Keratinocyte (primary cell): Measurements from ENCODE around the gene CCT6B. TPM values are rescaled to one million over a fixed set of nuclear protein-coding genes. Genes with fewer than 3 reads are reported as not detected.

ENCODE experiments used
- DNase-seq: peaks from one replicate; pipeline ENCODE4 v3.0.0-alpha.2; 2011; ENCODE audit warnings: low read depth, missing footprints, low spot score
- FAIRE-seq: peaks from 2 replicates; lab custom pipeline; 2011; peaks lifted over from hg19 to GRCh38; lab: Jason Lieb, UNC
- H2AFZ ChIP-seq: 2 replicates; pipeline ENCODE4 v1.6.0; 2012; ENCODE audit warnings: low read length, control low read depth, inconsistent platforms; ENCODE audit not compliant: control insufficient read depth
- H3K27ac ChIP-seq: 2 replicates; pipeline ENCODE4 v1.5.1; 2011; ENCODE audit warnings: low read length; ENCODE audit not compliant: control insufficient read depth, insufficient read depth
- H3K27me3 ChIP-seq: 3 replicates; pipeline ENCODE4 v1.6.0; 2011; ENCODE audit warnings: low read length; ENCODE audit not compliant: control insufficient read depth, insufficient read depth; ENCODE audit errors: extremely low read depth
- H3K36me3 ChIP-seq, 2 experiments: 2 replicates in 1 of 2; 3 replicates in 1 of 2; pipeline ENCODE4 v1.5.1; 2011; ENCODE audit warnings: low read length in 2 of 2, mild to moderate bottlenecking in 1 of 2; ENCODE audit not compliant: control insufficient read depth in 2 of 2, insufficient read depth in 2 of 2; ENCODE audit errors: extremely low read depth in 1 of 2
- H3K4me1 ChIP-seq: 3 replicates; pipeline ENCODE4 v1.5.1; 2011; ENCODE audit warnings: low read length; ENCODE audit not compliant: control insufficient read depth, insufficient read depth; ENCODE audit errors: extremely low read depth
- H3K4me2 ChIP-seq: 3 replicates; pipeline ENCODE4 v1.6.0; 2011; ENCODE audit warnings: low read depth, low read length; ENCODE audit not compliant: control insufficient read depth, insufficient read depth; ENCODE audit errors: extremely low read depth
- H3K4me3 ChIP-seq, 3 experiments: fragments of 200-600 bp in 1 of 3; sonication (generic) in 1 of 3; 2 replicates in 2 of 3; 3 replicates in 1 of 3; pipeline ENCODE4 v1.5.1; 2011 to 2016; ENCODE audit warnings: low read length in 3 of 3, mild to moderate bottlenecking in 3 of 3, control low read depth in 2 of 3, inconsistent platforms in 1 of 3, low read depth in 1 of 3, mixed read lengths in 1 of 3, mixed run types in 1 of 3, moderate library complexity in 1 of 3; ENCODE audit not compliant: control insufficient read depth in 2 of 3, insufficient read depth in 2 of 3; ENCODE audit errors: extremely low read depth in 1 of 3
- H3K79me2 ChIP-seq: 2 replicates; pipeline ENCODE4 v1.6.0; 2012; ENCODE audit warnings: low read length; ENCODE audit not compliant: control insufficient read depth, insufficient read depth
- H3K9ac ChIP-seq: 3 replicates; pipeline ENCODE4 v1.6.0; 2011; ENCODE audit warnings: low read length; ENCODE audit not compliant: control insufficient read depth, insufficient read depth; ENCODE audit errors: extremely low read depth
- H3K9me1 ChIP-seq: 3 replicates; pipeline ENCODE4 v1.6.0; 2011; ENCODE audit warnings: low read length; ENCODE audit not compliant: control insufficient read depth, insufficient read depth; ENCODE audit errors: extremely low read depth
- H3K9me3 ChIP-seq: 2 replicates; pipeline ENCODE4 v1.5.1; 2012; ENCODE audit warnings: low read depth, low read length; ENCODE audit not compliant: control insufficient read depth
- H4K20me1 ChIP-seq: 3 replicates; pipeline ENCODE4 v1.6.0; 2011; ENCODE audit warnings: low read length; ENCODE audit not compliant: control insufficient read depth, insufficient read depth; ENCODE audit errors: extremely low read depth
- CTCF ChIP-seq, 3 experiments: IDR thresholded peaks in 1 of 3; conservative IDR thresholded peaks in 1 of 3; optimal IDR thresholded peaks in 1 of 3; 2 replicates in 2 of 3; 3 replicates in 1 of 3; pipeline versions ENCODE3 to v1.5.1; 2011; ENCODE audit warnings: low read length in 3 of 3, mild to moderate bottlenecking in 3 of 3, moderate library complexity in 2 of 3, control low read depth in 1 of 3, inconsistent platforms in 1 of 3; ENCODE audit not compliant: insufficient read depth in 2 of 3; ENCODE audit errors: extremely low read depth in 1 of 3
- EZH2 ChIP-seq: IDR thresholded peaks from one replicate; pipeline ENCODE4 v1.6.1; 2012; ENCODE audit warnings: inconsistent platforms, mild to moderate bottlenecking, low read length, moderate library complexity
- dilution Hi-C: fragments of 300-500 bp; cut with MboI; formaldehyde crosslinking; loops from one replicate; pipeline ENCODE4 v1.7.0; 2020; ENCODE audit warnings: low sequenced_read_pairs; ENCODE audit not compliant: extremely low pct_ligation_motif_present
- polyA plus RNA-seq, 5 experiments: library from polyadenylated mRNA; depleted of rRNA in 3 of 5; stranded (reverse) in 3 of 5; stranded (forward) in 1 of 5; unstranded in 1 of 5; fragments of >200 nt; gene quantifications; 1 replicate in 1 of 5; 2 replicates in 3 of 5; 3 replicates in 1 of 5; pipeline versions ENCODE4 v1.2.1 to v1.2.3, GENCODE V29; 2011 to 2012; ENCODE audit warnings: missing spikeins in 2 of 5, low read depth in 1 of 5, low replicate concordance in 1 of 5

Gene CCT6B
- polyA plus RNA-seq, 1 donor (not counting 4 experiments of a cell fraction or from before 2014, with no cell fraction given), result 1.1 TPM

- H3K9me1 ChIP-seq, result no peaks in the 10 kb centered on the region
- H3K79me2 ChIP-seq, result no peaks in the 10 kb centered on the region
- DNase-seq (no peak), FAIRE-seq (no peak)
- dilution Hi-C loops, result no loop called here
- no peak overlapping the region for H3K9ac ChIP-seq
- no peak for TF ChIP-seq EZH2
- TF ChIP-seq CTCF (optimal IDR thresholded peaks at IDR 0.05 in 1 of 3, IDR thresholded peaks at IDR 0.05 in 1 of 3, conservative IDR thresholded peaks at IDR 0.05 in 1 of 3; ENCODE audit: extremely low read depth in 1 of 3, insufficient read depth in 2 of 3, low read length in 3 of 3), result no peak
- no peaks in the 10 kb centered on the region for H4K20me1 ChIP-seq
- no peaks in the 10 kb centered on the region for H3K4me1 ChIP-seq
- no peak overlapping the region for H3K4me3 ChIP-seq
- no peak overlapping the region for H3K27ac ChIP-seq
- H3K27me3 ChIP-seq, result no peaks in the 10 kb centered on the region
- no peak overlapping the region for H2AFZ ChIP-seq
- no peak overlapping the region for H3K4me2 ChIP-seq
- H3K9me3 ChIP-seq, result no peaks in the 10 kb centered on the region
- H3K36me3 ChIP-seq, result no peaks in the 10 kb centered on the region
These were observed 76.2 kb downstream of the CCT6B start for GRCh38 chr17:34885076-34885475.

GRCh38 chr17:34884597-34884996, 76.7 kb downstream of the CCT6B start:
- no peak for DNase-seq
- TF ChIP-seq CTCF (optimal IDR thresholded peaks at IDR 0.05 in 1 of 3, IDR thresholded peaks at IDR 0.05 in 1 of 3, conservative IDR thresholded peaks at IDR 0.05 in 1 of 3; ENCODE audit: extremely low read depth in 1 of 3, insufficient read depth in 2 of 3, low read length in 3 of 3), result no peak
- TF ChIP-seq EZH2, result no peak
- Histone ChIP-seq H4K20me1 (no peaks in the 10 kb centered on the region), H3K9me1 (no peaks in the 10 kb centered on the region), H3K27ac (no peak overlapping the region), H3K27me3 (no peaks in the 10 kb centered on the region), H3K4me2 (no peak overlapping the region), H2AFZ (no peak overlapping the region), H3K4me1 (no peaks in the 10 kb centered on the region), H3K9ac (no peak overlapping the region), H3K36me3 (no peaks in the 10 kb centered on the region), H3K4me3 (no peak overlapping the region), H3K9me3 (no peaks in the 10 kb centered on the region), H3K79me2 (no peaks in the 10 kb centered on the region)
- dilution Hi-C loops, result no loop called here
- FAIRE-seq, result no peak
